ENCODE measurements around the gene APPBP2.

DNA sequence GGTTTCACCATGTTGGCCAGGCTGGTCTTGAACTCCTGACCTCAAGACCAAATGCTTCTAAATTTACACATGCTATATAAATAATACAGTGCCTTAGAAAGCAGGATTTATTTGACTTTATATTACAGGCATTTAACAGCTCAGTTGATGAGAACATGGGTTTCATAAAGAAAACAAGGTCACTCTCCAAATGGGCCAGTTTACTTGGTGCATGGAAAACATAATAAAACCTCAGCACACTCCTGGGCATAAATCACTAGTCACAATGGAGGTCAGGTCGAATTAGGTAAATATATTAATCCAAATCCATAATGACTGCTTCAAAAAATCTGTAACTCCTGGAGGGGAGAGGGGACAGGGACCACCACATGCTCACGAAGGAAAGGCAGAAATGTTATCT is 24.5 kb downstream of the APPBP2 start:
- TF ChIP-seq SIN3A (IDR thresholded peaks at IDR 0.05; ENCODE audit: borderline replicate concordance, insufficient read depth, low read depth, low read length) (no peak), POLR2AphosphoS5 (IDR thresholded peaks at IDR 0.05; ENCODE audit: low read depth, low read length) (no peak), REST (IDR thresholded peaks at IDR 0.05; ENCODE audit: insufficient read depth in 1 of 2, low read depth in 2 of 2, low read length in 1 of 2) (no peak)
- TF ChIP-seq, protein P1, sequence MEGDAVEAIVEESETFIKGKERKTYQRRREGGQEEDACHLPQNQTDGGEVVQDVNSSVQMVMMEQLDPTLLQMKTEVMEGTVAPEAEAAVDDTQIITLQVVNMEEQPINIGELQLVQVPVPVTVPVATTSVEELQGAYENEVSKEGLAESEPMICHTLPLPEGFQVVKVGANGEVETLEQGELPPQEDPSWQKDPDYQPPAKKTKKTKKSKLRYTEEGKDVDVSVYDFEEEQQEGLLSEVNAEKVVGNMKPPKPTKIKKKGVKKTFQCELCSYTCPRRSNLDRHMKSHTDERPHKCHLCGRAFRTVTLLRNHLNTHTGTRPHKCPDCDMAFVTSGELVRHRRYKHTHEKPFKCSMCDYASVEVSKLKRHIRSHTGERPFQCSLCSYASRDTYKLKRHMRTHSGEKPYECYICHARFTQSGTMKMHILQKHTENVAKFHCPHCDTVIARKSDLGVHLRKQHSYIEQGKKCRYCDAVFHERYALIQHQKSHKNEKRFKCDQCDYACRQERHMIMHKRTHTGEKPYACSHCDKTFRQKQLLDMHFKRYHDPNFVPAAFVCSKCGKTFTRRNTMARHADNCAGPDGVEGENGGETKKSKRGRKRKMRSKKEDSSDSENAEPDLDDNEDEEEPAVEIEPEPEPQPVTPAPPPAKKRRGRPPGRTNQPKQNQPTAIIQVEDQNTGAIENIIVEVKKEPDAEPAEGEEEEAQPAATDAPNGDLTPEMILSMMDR (IDR thresholded peaks at IDR 0.05), result no peak
